Upper lobe of left lung (tissue), 4 donors: Measurements from ENCODE around the gene HSF4.

Source experiments
- CTCF ChIP-seq, 6 experiments: fragments of 450-650 bp in 4 of 6; fragments of 200-600 bp in 2 of 6; sonication (generic) in 2 of 6; IDR thresholded peaks; one replicate each; pipeline ENCODE4 v1.5.1; 2016 to 2019; ENCODE audit warnings: antibody characterized with exemption in 6 of 6
- POLR2AphosphoS5 ChIP-seq, 2 donors: sonication (generic); formaldehyde crosslinking; IDR thresholded peaks; one replicate each; pipeline ENCODE4 v1.5.1; 2017; ENCODE audit warnings: antibody characterized with exemption in 2 of 2

GRCh38 chr16:67120025-67120424, 44.5 kb upstream of the HSF4 start:
- no peak for TF ChIP-seq CTCF (IDR thresholded peaks at IDR 0.05)
- no peak for TF ChIP-seq POLR2AphosphoS5 (IDR thresholded peaks at IDR 0.05)
